Stomach smooth muscle (tissue), 2 donors: ENCODE measurements around the gene OSBPL9.

Experiments
- H3K27ac ChIP-seq: one replicate; pipeline ENCODE4 v1.7.0; 2013; ENCODE audit warnings: mild to moderate bottlenecking, low read length, inconsistent platforms
- H3K27me3 ChIP-seq, 2 donors: one replicate each; pipeline ENCODE4 v1.7.0; 2013; ENCODE audit warnings: low read length in 2 of 2; ENCODE audit not compliant: insufficient read depth in 2 of 2, control insufficient read depth in 1 of 2
- H3K36me3 ChIP-seq, 2 donors: one replicate each; pipeline ENCODE4 v1.7.0; 2013; ENCODE audit warnings: low read length in 2 of 2; ENCODE audit not compliant: control insufficient read depth in 2 of 2, insufficient read depth in 2 of 2
- H3K4me1 ChIP-seq: one replicate; pipeline ENCODE4 v1.7.0; 2013; ENCODE audit warnings: low read length; ENCODE audit not compliant: control insufficient read depth, insufficient read depth
- H3K4me3 ChIP-seq, 2 donors: one replicate each; pipeline ENCODE4 v1.7.0; 2013; ENCODE audit warnings: low read length in 2 of 2
- H3K9ac ChIP-seq, 2 donors: one replicate each; pipeline ENCODE4 v1.7.0; 2013; ENCODE audit warnings: low read length in 2 of 2, mild to moderate bottlenecking in 1 of 2
- H3K9me3 ChIP-seq, 2 donors: one replicate each; pipeline ENCODE4 v1.7.0; 2013; ENCODE audit warnings: low read length in 2 of 2; ENCODE audit not compliant: control insufficient read depth in 2 of 2
- donor health status: healthy.
- donor health status: Pancreatic carcinoma.

OSBPL9 gene

GRCh38 chr1:51610637-51611036 lies 6.3 kb upstream of the OSBPL9 start:
- Histone ChIP-seq H3K9ac (no peak overlapping the region), H3K9me3 (no peaks in the 10 kb centered on the region), H3K27ac (no peak overlapping the region), H3K36me3 (no peaks in the 10 kb centered on the region), H3K4me1 (no peaks in the 10 kb centered on the region), H3K27me3 (no peaks in the 10 kb centered on the region), H3K4me3 (no peak overlapping the region)

- Histone ChIP-seq H3K4me1 (peaks cover 4% of the 10 kb centered on the region), H3K9ac (no peak overlapping the region), H3K27me3 (no peaks in the 10 kb centered on the region), H3K36me3 (no peaks in the 10 kb centered on the region), H3K27ac (no peak overlapping the region), H3K9me3 (no peaks in the 10 kb centered on the region), H3K4me3 (no peak overlapping the region)
These were observed 4.4 kb upstream of the OSBPL9 start for GRCh38 chr1:51612447-51612961.

- Histone ChIP-seq H3K4me3 (peak overlapping the region in 1 of 2 donors; percentile 97), H3K27me3 (no peaks in the 10 kb centered on the region), H3K9me3 (no peaks in the 10 kb centered on the region), H3K4me1 (peaks cover 10% of the 10 kb centered on the region), H3K36me3 (no peaks in the 10 kb centered on the region), H3K9ac (no peak overlapping the region), H3K27ac (no peak overlapping the region)
These were observed 1.1 kb upstream of the OSBPL9 start for GRCh38 chr1:51615780-51616291.

- Histone ChIP-seq H3K9me3 (no peaks in the 10 kb centered on the region), H3K27me3 (no peaks in the 10 kb centered on the region), H3K36me3 (no peaks in the 10 kb centered on the region), H3K4me1 (peaks cover 10% of the 10 kb centered on the region), H3K27ac (no peak overlapping the region), H3K9ac (no peak overlapping the region), H3K4me3 (peak overlapping the region; percentile 88 to 97)
These were observed 402 bp upstream of the OSBPL9 start for GRCh38 chr1:51616490-51616889.

GRCh38 chr1:51618715-51619114 lies 1.8 kb downstream of the OSBPL9 start:
- no peak overlapping the region for H3K27ac ChIP-seq

GRCh38 chr1:51620470-51620869 lies 3.6 kb downstream of the OSBPL9 start:
- no peaks in the 10 kb centered on the region for H3K9me3 ChIP-seq
- peaks cover 10% of the 10 kb centered on the region for H3K4me1 ChIP-seq
- H3K27me3 ChIP-seq: no peaks in the 10 kb centered on the region
- no peak overlapping the region for H3K9ac ChIP-seq
- no peak overlapping the region for H3K27ac ChIP-seq
- H3K36me3 ChIP-seq: no peaks in the 10 kb centered on the region
- H3K4me3 ChIP-seq: no peak overlapping the region

More at GRCh38 chr1:51618715-51619114, 1.8 kb downstream of the OSBPL9 start:
- Histone ChIP-seq H3K27me3 (no peaks in the 10 kb centered on the region), H3K4me1 (peaks cover 10% of the 10 kb centered on the region), H3K9me3 (no peaks in the 10 kb centered on the region), H3K4me3 (no peak overlapping the region), H3K36me3 (no peaks in the 10 kb centered on the region), H3K9ac (no peak overlapping the region)

DNA sequence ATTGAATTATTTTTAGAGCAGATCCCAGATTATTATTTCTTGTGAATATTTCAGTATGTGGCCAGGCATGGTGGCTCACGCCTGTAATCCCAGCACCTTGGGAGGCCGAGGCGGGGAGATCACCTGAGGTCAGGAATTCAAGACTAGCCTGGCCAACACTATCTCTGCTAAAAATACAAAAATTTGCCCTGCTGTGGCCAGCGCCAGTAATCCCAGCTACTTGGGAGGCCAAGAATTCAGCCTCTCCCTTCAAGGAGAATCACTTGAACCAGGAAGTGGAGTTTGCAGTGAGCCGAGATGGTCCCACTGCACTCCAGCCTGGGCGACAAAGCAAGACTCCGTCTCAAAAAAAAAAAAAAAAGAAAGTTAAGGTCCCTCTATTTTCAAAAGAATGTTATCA lies 4.3 kb downstream of the OSBPL9 start:
- Histone ChIP-seq H3K9me3 (no peaks in the 10 kb centered on the region), H3K36me3 (no peaks in the 10 kb centered on the region), H3K27me3 (no peaks in the 10 kb centered on the region), H3K4me1 (peaks cover 7% of the 10 kb centered on the region), H3K27ac (no peak overlapping the region), H3K9ac (no peak overlapping the region), H3K4me3 (no peak overlapping the region)

DNA sequence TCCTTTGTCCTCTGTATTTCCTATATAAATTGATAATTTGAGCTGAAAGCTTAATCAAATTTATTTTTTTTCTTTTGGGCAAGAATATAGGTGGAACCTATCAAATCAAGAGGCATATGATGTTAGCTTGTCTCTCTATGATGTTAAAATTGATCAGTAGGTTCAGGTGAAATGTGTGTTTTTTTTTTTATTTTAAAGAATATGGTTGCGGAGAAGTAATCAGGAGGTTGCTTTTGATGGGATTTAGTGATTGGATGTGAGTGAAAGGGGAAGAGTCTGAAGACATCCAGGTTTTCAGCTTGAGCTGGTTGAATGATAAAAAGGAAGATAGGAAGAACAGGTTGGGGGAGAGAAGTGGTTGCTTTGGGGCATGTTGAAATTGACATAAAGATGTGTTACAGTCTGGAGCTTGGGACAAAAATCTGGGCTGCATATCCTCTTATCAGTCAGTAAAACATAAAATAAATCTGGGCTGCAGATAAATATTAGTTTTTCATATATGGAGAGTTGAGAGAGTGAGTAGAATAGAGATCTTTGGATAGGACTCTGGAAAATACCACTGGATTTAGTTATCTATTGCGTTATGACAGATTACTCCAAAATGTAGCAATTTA lies 5.1 kb downstream of the OSBPL9 start:
- H3K27ac ChIP-seq: no peak overlapping the region
- H3K9me3 ChIP-seq: no peaks in the 10 kb centered on the region
- H3K4me3 ChIP-seq: no peak overlapping the region
- H3K4me1 ChIP-seq: peaks cover 6% of the 10 kb centered on the region
- no peaks in the 10 kb centered on the region for H3K36me3 ChIP-seq
- no peak overlapping the region for H3K9ac ChIP-seq
- no peaks in the 10 kb centered on the region for H3K27me3 ChIP-seq

- Histone ChIP-seq H3K9me3 (no peaks in the 10 kb centered on the region), H3K27ac (no peak overlapping the region), H3K9ac (no peak overlapping the region), H3K4me3 (no peak overlapping the region), H3K27me3 (no peaks in the 10 kb centered on the region), H3K4me1 (peaks cover 6% of the 10 kb centered on the region), H3K36me3 (no peaks in the 10 kb centered on the region)
These were observed 5.6 kb downstream of the OSBPL9 start for GRCh38 chr1:51622455-51622913.

- H3K9ac ChIP-seq: no peak overlapping the region
- H3K4me3 ChIP-seq: no peak overlapping the region
- no peak overlapping the region for H3K27ac ChIP-seq
- no peaks in the 10 kb centered on the region for H3K9me3 ChIP-seq
- no peaks in the 10 kb centered on the region for H3K36me3 ChIP-seq
- H3K27me3 ChIP-seq: no peaks in the 10 kb centered on the region
- H3K4me1 ChIP-seq: peaks cover 2% of the 10 kb centered on the region
These were observed 6.1 kb downstream of the OSBPL9 start for GRCh38 chr1:51623025-51623424.

DNA sequence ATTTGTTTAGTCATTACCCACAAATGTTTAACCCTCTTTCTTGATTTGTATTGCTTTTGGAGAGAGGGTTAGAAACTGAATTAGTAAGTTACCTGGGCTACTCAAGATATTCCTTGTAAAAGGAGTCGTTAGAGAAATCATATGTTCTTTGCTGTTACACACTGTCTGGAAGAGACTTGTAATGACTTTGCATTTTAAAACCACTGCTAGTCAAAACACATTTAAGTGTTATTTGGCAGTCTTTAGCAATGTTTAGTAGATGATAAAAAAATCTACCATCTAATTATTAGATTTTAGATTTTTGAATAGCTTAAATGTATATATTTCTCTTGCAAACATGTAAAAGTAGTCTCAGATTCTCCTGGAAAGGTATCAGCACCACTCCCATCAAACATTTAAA lies 6.6 kb downstream of the OSBPL9 start:
- H3K27ac ChIP-seq: no peak overlapping the region
- no peaks in the 10 kb centered on the region for H3K36me3 ChIP-seq
- no peaks in the 10 kb centered on the region for H3K27me3 ChIP-seq
- H3K4me1 ChIP-seq: no peaks in the 10 kb centered on the region
- no peaks in the 10 kb centered on the region for H3K9me3 ChIP-seq
- no peak overlapping the region for H3K4me3 ChIP-seq
- no peak overlapping the region for H3K9ac ChIP-seq
